Measurements from ENCODE around the gene RUNX2. TPM values are rescaled to one million over a fixed set of nuclear protein-coding genes. Genes with fewer than 3 reads are reported as not detected.

Gene RUNX2
- total and polyA plus RNA-seq, 2 of the 8 experiments (the other 6 are each of a cell fraction or from before 2014, with no cell fraction given) = 0.26 to 1.2 TPM

DNA sequence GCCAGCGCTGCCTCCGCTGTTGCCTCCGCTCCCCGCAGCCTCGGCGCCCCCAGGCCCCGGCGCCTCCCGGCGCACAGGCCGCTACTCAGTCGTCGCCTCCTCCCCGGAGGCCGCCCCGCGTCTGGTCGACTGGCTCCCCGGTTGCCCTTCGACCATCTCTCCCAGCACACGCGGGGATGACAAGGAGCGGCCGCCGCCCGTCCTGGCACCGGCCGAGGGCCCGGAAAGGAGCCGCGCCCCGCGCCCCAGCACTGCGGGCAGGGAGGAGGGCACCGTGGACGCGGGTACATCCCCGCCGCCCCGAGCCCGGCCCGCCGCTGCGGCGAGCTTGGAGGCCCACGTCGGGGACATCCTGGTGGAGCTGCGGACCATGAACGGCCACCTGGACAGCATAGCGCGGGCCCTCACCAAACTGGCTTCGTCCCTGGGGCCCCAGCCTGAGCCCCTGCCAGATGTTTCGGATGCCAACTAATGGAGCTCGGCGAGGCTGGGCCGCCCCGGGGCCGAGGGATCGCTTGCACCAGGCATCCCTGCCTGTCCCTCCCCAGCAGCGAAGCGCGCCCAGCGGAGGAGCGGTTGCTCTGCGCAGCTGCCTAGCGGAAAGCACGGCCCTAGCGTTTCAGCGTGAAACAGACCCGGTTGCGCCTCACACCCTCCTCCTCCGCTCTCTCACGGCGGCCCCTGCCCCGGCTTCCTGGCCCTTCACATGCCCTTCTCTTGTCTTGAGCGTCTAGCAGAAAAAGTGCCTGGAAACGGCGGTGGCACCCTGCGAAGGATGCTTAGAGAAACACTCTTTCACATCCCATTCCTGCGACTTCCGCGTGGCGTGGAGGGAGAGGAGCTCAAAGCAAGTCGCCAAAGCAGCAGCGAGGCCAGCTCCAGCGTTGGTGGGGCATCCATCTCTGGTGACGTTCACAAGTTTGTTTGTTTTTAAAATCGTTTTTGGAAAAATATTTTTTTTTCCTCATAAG is 335.4 kb downstream of the RUNX2 start (continued):
- peak; percentile 76 for TF ChIP-seq EZH2 (IDR thresholded peaks at IDR 0.05; ENCODE audit: low read depth, low read length, severe bottlenecking)

All from H1 (cell line).